Vein endothelial cell (primary cell): ENCODE measurements around the gene TMEM151B. TPM values are rescaled to one million over a fixed set of nuclear protein-coding genes. Genes with fewer than 3 reads are reported as not detected.

Experiments
- total RNA-seq: library from RNA; depleted of rRNA; stranded (reverse); fragments of >200 nt; gene quantifications from 2 replicates; pipeline ENCODE4 v1.2.3, GENCODE V29; 2012

The TMEM151B gene
- total RNA-seq: 0.38 and 0.65 TPM in 2 replicates

DNA sequence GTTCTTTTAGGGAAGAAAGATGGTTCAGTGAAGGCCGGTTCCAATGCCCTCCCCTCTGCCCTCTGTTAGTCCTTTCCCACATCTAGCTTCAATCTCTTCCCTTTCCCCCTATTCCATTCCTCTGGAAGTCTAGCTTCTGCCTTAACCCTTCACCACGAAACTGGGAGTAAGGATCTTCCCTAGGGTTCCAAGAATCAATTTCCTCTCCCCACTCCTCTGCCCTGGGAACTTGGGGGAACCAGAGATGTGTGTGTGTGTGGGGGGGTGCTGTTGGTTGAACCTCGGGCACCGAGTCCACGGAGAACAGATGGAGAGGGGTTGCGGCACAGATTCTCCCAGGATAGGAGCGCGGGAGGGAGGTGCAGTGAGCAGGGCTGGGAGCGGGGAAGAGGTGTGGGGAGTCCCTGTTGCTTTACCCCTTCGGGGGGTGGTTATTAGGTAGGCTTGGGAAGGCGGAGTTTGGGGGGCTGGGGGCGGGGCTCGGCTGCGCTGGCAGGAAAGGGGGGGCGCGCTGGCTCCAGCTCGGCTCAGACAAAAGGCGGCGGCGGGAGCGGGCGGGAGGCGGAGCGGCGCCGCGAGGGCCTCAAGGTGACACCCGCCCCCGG lies at the start of gene TMEM151B:
Gene TMEM151B (plus strand): TSS at position 530 of the 605 bp plus-strand sequence. CDS start 293 bp downstream, outside the sequence.

DNA sequence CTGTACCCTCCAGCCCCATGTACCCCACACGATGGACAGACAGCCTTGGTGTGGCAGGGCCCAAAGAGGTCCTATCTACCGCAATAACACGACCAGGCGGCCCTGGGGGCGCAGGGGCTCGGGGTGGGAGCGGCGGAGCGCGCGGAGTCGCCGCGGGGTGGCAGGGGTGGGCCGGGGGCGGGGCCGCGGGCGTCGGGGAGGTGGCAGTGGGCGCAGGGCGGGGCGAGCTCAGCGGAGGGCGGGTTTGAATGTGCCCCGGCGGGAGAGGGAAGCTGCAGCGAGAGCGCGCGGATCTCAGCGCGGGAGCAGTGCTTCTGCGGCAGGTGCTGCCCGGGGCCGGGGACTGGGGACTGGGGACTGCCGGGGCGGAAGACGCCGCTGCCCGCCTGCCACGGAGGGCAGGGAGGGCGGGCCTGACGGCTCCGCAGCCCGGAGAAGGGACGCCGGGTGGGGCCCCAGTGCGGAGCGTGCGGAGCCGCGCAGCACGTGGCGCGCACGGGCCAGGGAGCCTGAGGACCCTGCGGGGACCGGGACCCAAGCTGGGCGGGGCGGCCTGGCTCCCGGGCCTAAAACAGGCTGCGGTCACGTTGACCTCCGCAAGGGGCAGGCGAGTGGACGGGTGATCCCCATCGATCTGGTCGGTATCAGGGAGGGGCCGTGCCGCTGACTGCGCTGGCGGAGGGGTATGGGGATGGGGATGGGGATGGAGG lies 46.8 kb upstream of the TMEM151B start, which contains the start of gene SLC29A1:
Gene SLC29A1 (plus strand): TSS at position 277 of the 710 bp plus-strand sequence. CDS start 3,719 bp downstream, outside the sequence.

DNA sequence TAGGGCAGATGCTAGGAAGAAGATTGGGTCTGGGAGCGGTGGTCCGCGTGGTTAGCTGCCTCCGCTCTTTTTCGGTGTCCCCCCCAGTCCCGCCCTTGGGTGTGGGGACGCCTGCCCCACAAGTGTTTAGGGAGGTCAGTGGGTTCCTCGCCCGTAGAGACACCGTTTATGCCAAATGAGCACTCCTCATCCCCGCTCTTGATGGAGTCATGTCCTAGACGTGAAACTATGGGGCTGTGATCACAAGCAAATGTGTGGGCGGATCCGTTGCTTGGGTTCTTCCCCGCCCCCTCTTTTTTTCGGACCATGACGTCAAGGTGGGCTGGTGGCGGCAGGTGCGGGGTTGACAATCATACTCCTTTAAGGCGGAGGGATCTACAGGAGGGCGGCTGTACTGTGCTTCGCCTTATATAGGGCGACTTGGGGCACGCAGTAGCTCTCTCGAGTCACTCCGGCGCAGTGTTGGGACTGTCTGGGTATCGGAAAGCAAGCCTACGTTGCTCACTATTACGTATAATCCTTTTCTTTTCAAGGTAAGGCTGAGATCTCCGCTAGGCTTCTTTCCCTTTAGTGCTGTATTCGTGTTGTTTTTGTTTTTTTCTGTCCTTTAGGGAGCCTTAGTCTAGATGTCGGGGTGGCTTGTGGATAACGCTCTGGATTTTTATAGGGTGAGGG lies 23.4 kb upstream of the TMEM151B start, which contains the start of gene HSP90AB1:
Gene HSP90AB1 (plus strand): TSS at position 439 of the 675 bp plus-strand sequence. CDS start 1,529 bp downstream, outside the sequence.

DNA sequence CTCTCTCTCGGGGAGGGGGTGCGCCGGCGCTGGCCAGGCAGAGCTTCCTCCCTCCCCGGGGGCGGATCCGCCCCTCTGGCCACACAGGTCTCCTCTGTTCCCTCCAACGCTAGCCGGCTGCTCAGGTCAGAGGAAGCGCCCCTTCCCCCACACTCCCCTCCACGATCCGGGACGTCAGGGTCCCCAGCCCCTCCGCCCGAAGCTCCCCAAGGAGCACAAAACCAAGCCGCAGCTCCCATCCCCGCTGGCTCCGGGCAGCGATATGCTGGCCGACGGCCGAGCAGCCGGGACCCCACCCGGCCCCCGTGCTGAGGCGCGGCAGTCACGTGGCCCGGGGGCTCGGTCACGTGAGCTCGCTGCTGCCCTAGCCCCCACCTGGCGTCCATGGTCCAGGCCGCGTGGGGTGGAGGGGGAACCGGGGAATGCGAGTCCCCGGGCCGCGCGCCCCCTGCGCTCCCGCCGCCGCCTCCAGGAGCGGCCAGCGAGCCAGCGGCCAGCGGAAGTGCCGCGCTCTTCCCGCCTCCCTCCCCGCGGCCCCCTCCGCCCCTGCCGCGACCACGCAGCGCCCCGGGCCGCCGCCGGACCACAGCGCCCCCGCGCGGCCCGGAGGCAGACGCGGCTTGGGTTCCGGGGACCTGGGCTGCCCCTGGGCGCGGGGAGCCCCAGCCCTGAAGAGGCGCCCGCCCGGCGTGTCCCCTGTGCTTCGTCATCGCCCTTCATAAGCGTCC lies 13.1 kb upstream of the TMEM151B start, which contains the start of gene SLC35B2:
Gene SLC35B2 (minus strand): TSS at position 504 of the 728 bp plus-strand sequence. CDS start 118 bp downstream, at position 386.

DNA sequence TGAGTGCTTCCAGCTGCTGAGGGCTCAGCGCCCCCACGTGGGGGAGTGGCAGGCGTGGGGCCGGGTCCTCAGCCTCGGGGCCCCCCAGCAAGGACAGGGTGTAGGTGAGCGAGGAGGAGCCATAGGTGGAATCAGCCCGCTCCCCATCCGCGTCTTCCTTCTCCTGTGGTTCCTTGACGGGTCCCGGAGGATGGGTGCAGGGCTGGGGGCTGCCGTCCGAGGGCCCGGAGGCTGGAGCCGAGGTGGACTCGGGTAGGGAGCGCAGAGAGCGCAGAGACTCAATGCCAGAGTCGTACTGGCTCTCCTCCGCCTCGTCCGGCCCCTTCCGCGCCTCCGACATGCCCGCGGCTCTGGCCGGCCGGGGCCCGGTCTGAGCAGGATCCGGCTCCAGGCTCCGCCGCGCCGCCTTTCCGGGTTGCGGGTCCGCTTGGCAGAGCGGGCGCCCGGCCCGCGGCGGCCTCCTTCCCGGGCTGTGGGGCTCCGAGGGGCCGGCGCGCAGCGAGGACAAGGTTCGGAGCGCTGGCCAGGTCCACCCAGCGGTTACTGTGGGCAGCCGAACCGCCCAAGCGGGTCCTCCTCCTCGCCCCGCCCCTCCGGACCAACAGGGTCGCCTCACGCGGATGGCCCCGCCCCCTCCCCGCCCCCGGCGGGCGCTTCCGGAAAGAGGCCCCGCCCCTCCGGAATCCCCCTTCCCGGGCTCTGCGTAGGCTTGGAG lies 5.1 kb upstream of the TMEM151B start, which contains the start of gene NFKBIE:
Gene NFKBIE (minus strand): TSS at position 545 of the 715 bp plus-strand sequence. CDS start 205 bp downstream, at position 340.

DNA sequence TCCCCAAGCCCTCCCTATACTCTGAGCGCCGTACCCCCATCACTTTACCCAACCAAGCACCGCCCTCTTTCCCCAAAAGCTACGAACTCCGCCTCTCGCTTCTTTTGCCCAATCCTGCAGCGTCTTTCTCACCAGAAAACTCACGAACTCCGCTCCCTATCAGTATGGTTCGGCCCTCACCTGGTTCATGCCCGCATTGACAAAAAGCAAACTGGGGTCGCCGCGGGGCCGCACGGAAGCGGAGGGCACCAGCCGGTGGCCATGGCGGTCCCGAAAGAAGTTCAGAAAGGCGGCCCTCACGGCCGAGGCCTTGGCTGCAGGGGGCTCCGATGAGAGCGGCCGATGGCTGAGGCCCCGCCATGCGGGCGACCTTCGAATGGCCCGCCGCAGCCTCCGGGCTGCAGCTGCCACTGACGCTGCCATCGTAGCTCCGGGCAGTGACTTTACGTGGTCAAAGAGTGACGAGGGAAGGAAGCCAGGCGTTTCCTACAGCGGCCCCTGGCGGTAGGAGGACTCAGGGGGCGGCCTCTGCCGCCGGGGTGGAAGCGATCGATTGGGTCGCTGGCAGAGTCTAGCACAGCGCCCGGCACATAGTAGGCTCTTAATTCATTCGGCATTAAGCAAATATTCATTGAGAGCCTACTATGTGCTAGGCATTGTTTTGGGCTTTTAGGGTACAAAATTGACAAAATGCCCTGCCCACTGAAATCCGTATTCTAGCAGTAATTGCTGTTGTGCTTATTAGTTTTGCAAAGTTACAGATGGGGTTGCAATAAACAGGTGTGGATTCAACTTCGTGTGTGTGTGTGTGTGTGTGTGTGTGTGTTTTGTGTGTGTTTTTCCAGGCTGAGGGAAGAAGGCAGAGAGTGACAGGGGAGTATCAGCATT lies 42.9 kb downstream of the TMEM151B start, which contains the start of gene AARS2:
Gene AARS2 (minus strand): TSS at position 447 of the 888 bp plus-strand sequence. CDS start 24 bp downstream, at position 423.

DNA sequence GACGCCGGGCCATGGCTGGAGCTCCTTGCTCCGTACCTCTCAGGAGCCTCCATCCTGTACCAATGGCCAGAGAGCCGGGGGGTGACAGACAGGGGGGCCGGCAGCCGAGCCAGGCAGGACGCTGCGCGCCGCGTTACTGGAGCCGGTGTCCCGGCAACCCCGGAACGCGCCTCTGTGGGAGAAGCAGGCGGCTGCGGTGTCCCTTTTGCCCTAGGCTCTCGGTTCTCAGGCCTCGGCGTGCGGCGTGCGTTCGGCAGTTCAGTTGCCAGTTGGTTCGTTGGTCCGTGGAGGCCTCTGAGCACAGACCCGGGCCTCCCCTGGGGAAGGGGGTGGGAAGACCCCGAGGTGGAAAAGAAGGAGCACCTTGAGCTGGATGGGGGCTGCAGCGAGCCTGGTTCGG lies 72.2 kb downstream of the TMEM151B start, which contains the start of gene SPATS1:
Gene SPATS1 (plus strand): TSS at position 162 of the 400 bp plus-strand sequence. CDS start 446 bp downstream, outside the sequence.

Other genes starting within 250 kb of the TMEM151B start
- 46.9 and 55.2 TPM in 2 replicates for gene MRPL14, start 143.0 kb upstream of the TMEM151B start, total RNA-seq
- gene TMEM63B, start 142.9 kb upstream of the TMEM151B start, total RNA-seq: 34.3 and 38.6 TPM in 2 replicates
- 0.65 and 1.1 TPM in 2 replicates for gene CAPN11, start 111.6 kb upstream of the TMEM151B start, total RNA-seq
- 0.96 and 0.98 TPM in 2 replicates for gene MYMX, start 53.5 kb upstream of the TMEM151B start, total RNA-seq
- gene SLC29A1, start 46.9 kb upstream of the TMEM151B start, total RNA-seq: 131 and 150 TPM in 2 replicates
- 1,245 and 1,641 TPM in 2 replicates for gene HSP90AB1, start 23.3 kb upstream of the TMEM151B start, total RNA-seq
- gene SLC35B2, start 12.9 kb upstream of the TMEM151B start, total RNA-seq: 58.1 and 76.8 TPM in 2 replicates
- 25.5 and 30.8 TPM in 2 replicates for gene NFKBIE, start 4.9 kb upstream of the TMEM151B start, total RNA-seq
- gene AARS2, start 42.9 kb downstream of the TMEM151B start, total RNA-seq: 11.0 and 14.4 TPM in 2 replicates
- not detected in 2 replicates for gene SPATS1, start 72.2 kb downstream of the TMEM151B start, total RNA-seq
- gene CDC5L, start 117.3 kb downstream of the TMEM151B start, total RNA-seq: 22.2 and 26.5 TPM in 2 replicates